Stimulated activated CD4-positive, alpha-beta T cell treated with anti-CD3 and anti-CD28 coated beads, Interleukin-12 subunit alpha, Interleukin-12 subunit beta, amount 100 ng/mL, for 48 hours (primary cell): ENCODE results near the gene HNRNPC.
"Not testable (repeated sequence)": the region's sequence is repeated elsewhere in the genome, so short reads cannot be mapped to it uniquely, and the experiment has no call there.

Experiments
- DNase-seq, 3 donors: peaks; one replicate each; pipeline ENCODE4 v3.0.0-alpha.2; 2020; ENCODE audit warnings: low read depth in 2 of 3, low spot score in 1 of 3

Gene HNRNPC

GRCh38 chr14:21194597-21194996 lies 74.6 kb downstream of the HNRNPC start:
- no peak for DNase-seq

GRCh38 chr14:21192875-21193535 lies 76.2 kb downstream of the HNRNPC start:
- no peak for DNase-seq

- DNase-seq: no peak
Measured at GRCh38 chr14:21192447-21192822, 76.8 kb downstream of the HNRNPC start.

- DNase-seq: peak in 2 of 3 donors; percentile 43 to 57
Measured at GRCh38 chr14:21191809-21192446, 77.3 kb downstream of the HNRNPC start.

- no peak for DNase-seq
Measured at GRCh38 chr14:21191261-21191808, 77.9 kb downstream of the HNRNPC start.

GRCh38 chr14:21185491-21185890 lies 83.8 kb downstream of the HNRNPC start:
- no peak for DNase-seq

- no peak for DNase-seq
Measured at GRCh38 chr14:21184254-21184653, 85.0 kb downstream of the HNRNPC start.

GRCh38 chr14:21182166-21182565 lies 87.1 kb downstream of the HNRNPC start:
- DNase-seq: no peak

GRCh38 chr14:21171128-21171527 lies 98.1 kb downstream of the HNRNPC start:
- no peak for DNase-seq

GRCh38 chr14:21169573-21169972 lies 99.7 kb downstream of the HNRNPC start:
- DNase-seq: no peak

- no peak for DNase-seq
Measured at GRCh38 chr14:21168055-21168454, 101.2 kb downstream of the HNRNPC start.

GRCh38 chr14:21165670-21166069 lies 103.6 kb downstream of the HNRNPC start:
- DNase-seq: not testable (repeated sequence)

- DNase-seq: not testable (repeated sequence)
Measured at GRCh38 chr14:21165002-21165605, 104.1 kb downstream of the HNRNPC start.

- no peak for DNase-seq
Measured at GRCh38 chr14:21163871-21164291, 105.4 kb downstream of the HNRNPC start.

- DNase-seq: no peak
Measured at GRCh38 chr14:21162081-21162480, 107.2 kb downstream of the HNRNPC start.

GRCh38 chr14:21160061-21160610 lies 109.1 kb downstream of the HNRNPC start:
- DNase-seq: no peak
